Panc1 (cell line): ENCODE results near the gene CACNA2D4.

Experiments used
- POLR2AphosphoS5 ChIP-seq: IDR thresholded peaks from 2 replicates; pipeline ENCODE4 v1.6.1; 2012; ENCODE audit warnings: mild to moderate bottlenecking, low read depth, low read length, moderate library complexity
- SIN3A ChIP-seq: IDR thresholded peaks from 2 replicates; pipeline ENCODE4 v1.6.1; 2012; ENCODE audit warnings: low read depth, mild to moderate bottlenecking, low read length, moderate library complexity, borderline replicate concordance; ENCODE audit not compliant: insufficient read depth
- TCF7L2 ChIP-seq: IDR thresholded peaks from 2 replicates; pipeline ENCODE4 v1.6.1; 2011; ENCODE audit warnings: mild to moderate bottlenecking, low read depth, low read length, inconsistent platforms
- TF ChIP-seq, protein P1 (sequence below): fragments of 450-650 bp; IDR thresholded peaks from 2 replicates; pipeline ENCODE4 v1.5.1; 2017; ENCODE audit warnings: mild to moderate bottlenecking
- TF ChIP-seq, protein P2 (sequence below), 2 experiments: IDR thresholded peaks; 2 replicates each; pipeline ENCODE4 v1.6.1; 2011 to 2012; ENCODE audit warnings: low read depth in 2 of 2, control low read depth in 1 of 2, low read length in 1 of 2, mild to moderate bottlenecking in 1 of 2, moderate library complexity in 1 of 2; ENCODE audit not compliant: insufficient read depth in 1 of 2

DNA sequence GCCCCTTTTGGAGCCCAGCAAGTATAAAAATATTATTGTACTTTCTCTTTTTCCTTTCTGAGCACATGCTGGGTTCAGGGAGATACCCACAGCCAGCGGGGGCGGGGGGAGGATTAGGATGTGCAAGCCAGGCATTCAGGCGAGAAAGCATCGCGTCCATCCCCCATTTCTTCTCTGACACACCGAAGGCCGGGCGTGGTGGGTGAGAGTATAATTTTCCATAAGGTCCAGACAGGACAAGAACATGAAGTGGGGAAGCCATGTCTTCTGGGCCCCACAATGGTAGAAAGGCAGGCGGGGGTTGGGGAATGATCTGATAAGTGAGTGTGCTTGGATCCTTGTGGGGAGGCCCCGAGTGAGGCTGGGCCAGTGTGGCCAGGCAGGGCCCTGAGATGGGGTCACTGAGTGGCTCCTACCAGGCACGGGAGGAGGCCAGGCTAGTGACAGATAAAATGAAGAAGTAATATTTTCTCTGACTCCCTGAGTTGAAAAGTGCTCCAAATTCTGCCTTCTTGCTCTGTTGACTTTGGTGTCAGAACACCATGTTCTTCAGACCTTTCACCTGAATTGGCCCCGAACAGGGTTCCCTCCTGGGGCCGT, 108.8 kb downstream of the CACNA2D4 start:
- TF ChIP-seq, protein P1, sequence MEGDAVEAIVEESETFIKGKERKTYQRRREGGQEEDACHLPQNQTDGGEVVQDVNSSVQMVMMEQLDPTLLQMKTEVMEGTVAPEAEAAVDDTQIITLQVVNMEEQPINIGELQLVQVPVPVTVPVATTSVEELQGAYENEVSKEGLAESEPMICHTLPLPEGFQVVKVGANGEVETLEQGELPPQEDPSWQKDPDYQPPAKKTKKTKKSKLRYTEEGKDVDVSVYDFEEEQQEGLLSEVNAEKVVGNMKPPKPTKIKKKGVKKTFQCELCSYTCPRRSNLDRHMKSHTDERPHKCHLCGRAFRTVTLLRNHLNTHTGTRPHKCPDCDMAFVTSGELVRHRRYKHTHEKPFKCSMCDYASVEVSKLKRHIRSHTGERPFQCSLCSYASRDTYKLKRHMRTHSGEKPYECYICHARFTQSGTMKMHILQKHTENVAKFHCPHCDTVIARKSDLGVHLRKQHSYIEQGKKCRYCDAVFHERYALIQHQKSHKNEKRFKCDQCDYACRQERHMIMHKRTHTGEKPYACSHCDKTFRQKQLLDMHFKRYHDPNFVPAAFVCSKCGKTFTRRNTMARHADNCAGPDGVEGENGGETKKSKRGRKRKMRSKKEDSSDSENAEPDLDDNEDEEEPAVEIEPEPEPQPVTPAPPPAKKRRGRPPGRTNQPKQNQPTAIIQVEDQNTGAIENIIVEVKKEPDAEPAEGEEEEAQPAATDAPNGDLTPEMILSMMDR: no peak
- TF ChIP-seq TCF7L2 (no peak), POLR2AphosphoS5 (no peak), SIN3A (no peak)
- TF ChIP-seq, protein P2, sequence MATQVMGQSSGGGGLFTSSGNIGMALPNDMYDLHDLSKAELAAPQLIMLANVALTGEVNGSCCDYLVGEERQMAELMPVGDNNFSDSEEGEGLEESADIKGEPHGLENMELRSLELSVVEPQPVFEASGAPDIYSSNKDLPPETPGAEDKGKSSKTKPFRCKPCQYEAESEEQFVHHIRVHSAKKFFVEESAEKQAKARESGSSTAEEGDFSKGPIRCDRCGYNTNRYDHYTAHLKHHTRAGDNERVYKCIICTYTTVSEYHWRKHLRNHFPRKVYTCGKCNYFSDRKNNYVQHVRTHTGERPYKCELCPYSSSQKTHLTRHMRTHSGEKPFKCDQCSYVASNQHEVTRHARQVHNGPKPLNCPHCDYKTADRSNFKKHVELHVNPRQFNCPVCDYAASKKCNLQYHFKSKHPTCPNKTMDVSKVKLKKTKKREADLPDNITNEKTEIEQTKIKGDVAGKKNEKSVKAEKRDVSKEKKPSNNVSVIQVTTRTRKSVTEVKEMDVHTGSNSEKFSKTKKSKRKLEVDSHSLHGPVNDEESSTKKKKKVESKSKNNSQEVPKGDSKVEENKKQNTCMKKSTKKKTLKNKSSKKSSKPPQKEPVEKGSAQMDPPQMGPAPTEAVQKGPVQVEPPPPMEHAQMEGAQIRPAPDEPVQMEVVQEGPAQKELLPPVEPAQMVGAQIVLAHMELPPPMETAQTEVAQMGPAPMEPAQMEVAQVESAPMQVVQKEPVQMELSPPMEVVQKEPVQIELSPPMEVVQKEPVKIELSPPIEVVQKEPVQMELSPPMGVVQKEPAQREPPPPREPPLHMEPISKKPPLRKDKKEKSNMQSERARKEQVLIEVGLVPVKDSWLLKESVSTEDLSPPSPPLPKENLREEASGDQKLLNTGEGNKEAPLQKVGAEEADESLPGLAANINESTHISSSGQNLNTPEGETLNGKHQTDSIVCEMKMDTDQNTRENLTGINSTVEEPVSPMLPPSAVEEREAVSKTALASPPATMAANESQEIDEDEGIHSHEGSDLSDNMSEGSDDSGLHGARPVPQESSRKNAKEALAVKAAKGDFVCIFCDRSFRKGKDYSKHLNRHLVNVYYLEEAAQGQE (IDR thresholded peaks at IDR 0.05; ENCODE audit: insufficient read depth in 1 of 2, low read depth in 2 of 2, low read length in 1 of 2): no peak
